ENCODE data around the gene CLEC1A.

Gene CLEC1A

DNA sequence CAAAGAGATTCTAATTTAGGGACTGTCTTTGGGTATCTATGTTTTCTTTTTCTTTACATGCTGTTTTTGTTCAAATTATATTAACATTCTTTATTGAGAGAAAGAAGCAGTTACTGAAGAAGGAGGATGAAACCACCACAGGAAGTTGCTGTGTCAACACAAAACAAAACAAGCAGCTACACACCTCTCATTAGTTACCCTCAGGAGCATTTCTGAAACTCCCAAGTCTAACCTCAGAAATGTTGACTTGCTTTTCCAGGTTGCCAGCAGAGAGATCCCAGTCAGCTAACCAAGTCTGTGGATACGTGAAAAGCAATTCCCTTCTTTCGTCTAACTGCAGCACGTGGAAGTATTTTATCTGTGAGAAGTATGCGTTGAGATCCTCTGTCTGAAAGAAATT lies 33.5 kb downstream of the CLEC1A start:
- Histone ChIP-seq H3K36me3 (ENCODE audit: control insufficient read depth, insufficient read depth, low read length) (no peaks in the 10 kb centered on the region), H3K4me2 (ENCODE audit: low read length) (no peak overlapping the region), H3K56ac (ENCODE audit: low read length) (no peak overlapping the region), H3K23ac (ENCODE audit: low read length) (no peak overlapping the region), H3K27ac (ENCODE audit: low read depth, low read length) (no peak overlapping the region), H4K5ac (ENCODE audit: low read length) (no peak overlapping the region), H3K4ac (ENCODE audit: low read depth, low read length) (no peak overlapping the region), H2AK5ac (ENCODE audit: low read length) (no peak overlapping the region), H3K79me2 (ENCODE audit: control insufficient read depth, insufficient read depth, low read length) (no peaks in the 10 kb centered on the region), H3K4me1 (ENCODE audit: control insufficient read depth, low read depth, low read length) (no peaks in the 10 kb centered on the region), H3K27me3 (ENCODE audit: insufficient read depth, low read length, poor library complexity) (no peaks in the 10 kb centered on the region), H2BK15ac (replicated peaks; ENCODE audit: low read depth) (no peak overlapping the region), H3K9ac (ENCODE audit: low read length) (no peak overlapping the region), H3K4me3 (ENCODE audit: low read length) (no peak overlapping the region), H3K18ac (ENCODE audit: low read length) (no peak overlapping the region), H4K8ac (ENCODE audit: low read depth, low read length) (no peak overlapping the region), H2BK5ac (ENCODE audit: low read length) (no peak overlapping the region), H2BK120ac (ENCODE audit: low read depth, low read length) (no peak overlapping the region), H3K79me1 (ENCODE audit: low read length) (no peaks in the 10 kb centered on the region)
- no CpG with 5 or more reads among the region's 4 CpGs for WGBS (ENCODE audit: extremely low coverage, insufficient coverage, low lambda C conversion rate)
- DNase-seq: no peak

DNA sequence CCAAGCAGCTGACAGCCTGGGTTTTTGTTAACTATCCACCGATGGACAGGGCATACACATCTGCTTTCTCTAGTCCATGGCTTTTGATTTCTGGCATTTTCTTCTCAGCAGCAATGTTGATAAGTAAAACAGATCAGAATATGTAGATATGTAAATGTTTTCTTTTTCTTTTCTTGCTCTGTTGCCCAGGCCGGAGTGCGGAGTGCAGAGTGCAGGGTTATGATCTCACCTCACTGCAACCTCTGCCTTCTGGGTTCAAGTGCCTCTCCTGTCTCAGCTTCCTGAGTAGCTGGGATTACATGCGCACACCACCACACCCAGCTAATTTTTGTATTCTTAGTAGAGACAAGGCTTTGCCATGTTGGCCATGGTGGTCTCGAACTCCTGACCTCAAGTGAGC lies 40.4 kb downstream of the CLEC1A start:
- Histone ChIP-seq H2BK15ac (replicated peaks; ENCODE audit: low read depth) (no peak overlapping the region), H3K23ac (ENCODE audit: low read length) (no peak overlapping the region), H4K8ac (ENCODE audit: low read depth, low read length) (no peak overlapping the region), H3K18ac (ENCODE audit: low read length) (no peak overlapping the region), H3K79me2 (ENCODE audit: control insufficient read depth, insufficient read depth, low read length) (no peaks in the 10 kb centered on the region), H2AK5ac (ENCODE audit: low read length) (no peak overlapping the region), H4K5ac (ENCODE audit: low read length) (no peak overlapping the region), H2BK120ac (ENCODE audit: low read depth, low read length) (no peak overlapping the region), H2BK5ac (ENCODE audit: low read length) (no peak overlapping the region), H3K4me1 (ENCODE audit: control insufficient read depth, low read depth, low read length) (no peaks in the 10 kb centered on the region), H3K27ac (ENCODE audit: low read depth, low read length) (no peak overlapping the region), H3K4ac (ENCODE audit: low read depth, low read length) (no peak overlapping the region), H3K56ac (ENCODE audit: low read length) (no peak overlapping the region), H3K4me2 (ENCODE audit: low read length) (no peak overlapping the region), H3K36me3 (ENCODE audit: control insufficient read depth, insufficient read depth, low read length) (no peaks in the 10 kb centered on the region), H3K4me3 (ENCODE audit: low read length) (no peak overlapping the region), H3K9ac (ENCODE audit: low read length) (no peak overlapping the region), H3K79me1 (ENCODE audit: low read length) (no peaks in the 10 kb centered on the region), H3K27me3 (ENCODE audit: insufficient read depth, low read length, poor library complexity) (no peaks in the 10 kb centered on the region)
- no CpG with 5 or more reads among the region's 5 CpGs for WGBS (ENCODE audit: extremely low coverage, insufficient coverage, low lambda C conversion rate)
- DNase-seq: no peak

DNA sequence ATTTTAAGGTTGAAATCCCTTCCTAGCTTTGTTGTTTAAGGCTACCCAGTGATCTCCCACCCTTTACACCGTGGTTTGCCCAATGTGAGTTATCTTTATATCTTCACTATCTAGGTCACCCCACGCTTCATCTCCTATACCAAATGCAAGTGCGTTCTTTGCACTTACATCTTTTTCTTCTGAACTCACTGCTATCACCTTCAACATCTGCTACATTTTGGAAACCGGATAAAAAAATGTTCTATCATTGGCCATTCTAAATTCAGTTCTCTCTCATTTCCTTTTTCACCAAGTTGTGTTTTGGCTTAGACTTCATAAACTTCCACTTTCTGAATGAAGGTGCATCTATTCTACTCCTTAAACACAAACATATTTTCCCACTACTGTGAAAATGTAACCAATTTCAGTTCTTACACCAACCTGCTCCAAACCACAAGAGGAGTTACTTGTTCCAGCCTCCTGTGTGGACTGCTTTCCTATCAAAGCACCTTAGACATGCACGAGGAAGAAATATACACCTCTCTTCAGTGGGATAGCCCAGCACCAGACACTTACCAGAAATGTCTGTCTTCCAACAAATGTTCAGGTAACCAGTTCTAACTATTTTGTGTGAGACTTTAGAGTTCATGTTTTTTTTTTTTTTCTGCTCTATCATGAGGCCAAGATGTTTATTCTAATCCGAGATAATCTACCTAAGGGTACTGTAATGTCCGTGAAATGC lies 46.4 kb downstream of the CLEC1A start:
- H2BK15ac ChIP-seq (replicated peaks; ENCODE audit: low read depth): no peak overlapping the region
- no peak overlapping the region for H2BK5ac ChIP-seq (ENCODE audit: low read length)
- WGBS (ENCODE audit: extremely low coverage, insufficient coverage, low lambda C conversion rate): 100% methylated on average over 1 of the region's 7 CpGs
- H4K8ac ChIP-seq (ENCODE audit: low read depth, low read length): no peak overlapping the region
- H3K27me3 ChIP-seq (ENCODE audit: insufficient read depth, low read length, poor library complexity): no peaks in the 10 kb centered on the region
- H3K4me2 ChIP-seq (ENCODE audit: low read length): no peak overlapping the region
- H3K18ac ChIP-seq (ENCODE audit: low read length): no peak overlapping the region
- no peak for DNase-seq
- no peak overlapping the region for H3K27ac ChIP-seq (ENCODE audit: low read depth, low read length)
- H3K4me1 ChIP-seq (ENCODE audit: control insufficient read depth, low read depth, low read length): no peaks in the 10 kb centered on the region
- no peak overlapping the region for H2AK5ac ChIP-seq (ENCODE audit: low read length)
- no peak overlapping the region for H4K5ac ChIP-seq (ENCODE audit: low read length)
- H3K4ac ChIP-seq (ENCODE audit: low read depth, low read length): no peak overlapping the region
- H3K23ac ChIP-seq (ENCODE audit: low read length): no peak overlapping the region
- H3K4me3 ChIP-seq (ENCODE audit: low read length): no peak overlapping the region
- no peaks in the 10 kb centered on the region for H3K36me3 ChIP-seq (ENCODE audit: control insufficient read depth, insufficient read depth, low read length)
- H3K56ac ChIP-seq (ENCODE audit: low read length): no peak overlapping the region
- H3K79me2 ChIP-seq (ENCODE audit: control insufficient read depth, insufficient read depth, low read length): no peaks in the 10 kb centered on the region
- H3K9ac ChIP-seq (ENCODE audit: low read length): no peak overlapping the region
- H3K79me1 ChIP-seq (ENCODE audit: low read length): no peaks in the 10 kb centered on the region
- no peak overlapping the region for H2BK120ac ChIP-seq (ENCODE audit: low read depth, low read length)

DNA sequence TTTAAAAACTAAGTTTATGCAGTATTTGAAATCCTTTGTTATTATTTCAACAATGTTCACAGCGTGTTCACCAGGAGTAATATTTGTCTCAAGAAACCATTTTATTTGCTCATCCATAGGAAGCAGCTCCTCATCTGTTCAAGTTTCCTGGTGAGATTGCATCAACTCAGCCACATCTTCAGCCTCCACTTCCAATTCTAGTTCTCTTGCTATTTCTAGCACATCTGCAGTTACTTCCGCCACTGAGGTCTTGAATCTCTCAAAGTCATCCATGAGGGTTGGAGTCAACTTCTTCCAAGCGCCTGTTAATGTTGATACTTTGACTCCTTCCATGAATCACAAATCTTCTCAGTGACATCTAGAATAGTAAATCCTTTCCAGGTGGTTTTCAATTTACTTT lies 50.3 kb downstream of the CLEC1A start:
- no peak overlapping the region for H3K4me3 ChIP-seq (ENCODE audit: low read length)
- no peak overlapping the region for H2BK5ac ChIP-seq (ENCODE audit: low read length)
- no peak overlapping the region for H2BK15ac ChIP-seq (replicated peaks; ENCODE audit: low read depth)
- no peak overlapping the region for H2BK120ac ChIP-seq (ENCODE audit: low read depth, low read length)
- WGBS (ENCODE audit: extremely low coverage, insufficient coverage, low lambda C conversion rate): no CpG with 5 or more reads among the region's 3 CpGs
- no peak overlapping the region for H3K56ac ChIP-seq (ENCODE audit: low read length)
- no peaks in the 10 kb centered on the region for H3K4me1 ChIP-seq (ENCODE audit: control insufficient read depth, low read depth, low read length)
- H3K27ac ChIP-seq (ENCODE audit: low read depth, low read length): no peak overlapping the region
- no peak overlapping the region for H3K18ac ChIP-seq (ENCODE audit: low read length)
- H2AK5ac ChIP-seq (ENCODE audit: low read length): no peak overlapping the region
- no peak overlapping the region for H4K5ac ChIP-seq (ENCODE audit: low read length)
- no peak overlapping the region for H3K4ac ChIP-seq (ENCODE audit: low read depth, low read length)
- H3K79me1 ChIP-seq (ENCODE audit: low read length): no peaks in the 10 kb centered on the region
- no peak overlapping the region for H4K8ac ChIP-seq (ENCODE audit: low read depth, low read length)
- H3K36me3 ChIP-seq (ENCODE audit: control insufficient read depth, insufficient read depth, low read length): no peaks in the 10 kb centered on the region
- no peaks in the 10 kb centered on the region for H3K27me3 ChIP-seq (ENCODE audit: insufficient read depth, low read length, poor library complexity)
- H3K23ac ChIP-seq (ENCODE audit: low read length): no peak overlapping the region
- H3K4me2 ChIP-seq (ENCODE audit: low read length): no peak overlapping the region
- H3K9ac ChIP-seq (ENCODE audit: low read length): no peak overlapping the region
- no peaks in the 10 kb centered on the region for H3K79me2 ChIP-seq (ENCODE audit: control insufficient read depth, insufficient read depth, low read length)
- DNase-seq: no peak

DNA sequence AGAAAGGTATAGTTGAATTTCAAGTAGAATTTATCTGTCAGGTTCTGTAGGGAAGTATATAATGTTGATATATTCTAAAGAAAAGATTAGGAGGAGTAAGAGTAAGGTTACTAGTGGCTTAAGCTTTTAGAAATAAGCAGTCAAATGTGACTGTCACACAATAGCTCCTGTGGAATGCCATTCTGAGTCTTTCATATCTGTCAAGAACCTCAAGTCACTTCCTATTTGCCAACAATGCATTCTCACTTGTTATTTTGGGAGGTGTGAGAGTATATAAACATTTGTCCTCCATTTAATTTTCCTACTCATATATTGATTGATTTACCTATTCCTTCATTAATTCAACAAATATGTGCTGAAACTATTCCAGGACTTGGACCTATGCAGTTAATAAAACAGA lies 56.6 kb downstream of the CLEC1A start:
- H2BK5ac ChIP-seq (ENCODE audit: low read length): no peak overlapping the region
- no peaks in the 10 kb centered on the region for H3K4me1 ChIP-seq (ENCODE audit: control insufficient read depth, low read depth, low read length)
- no peak overlapping the region for H4K5ac ChIP-seq (ENCODE audit: low read length)
- no peak overlapping the region for H3K4me3 ChIP-seq (ENCODE audit: low read length)
- H3K79me2 ChIP-seq (ENCODE audit: control insufficient read depth, insufficient read depth, low read length): no peaks in the 10 kb centered on the region
- DNase-seq: no peak
- H2AK5ac ChIP-seq (ENCODE audit: low read length): no peak overlapping the region
- H3K36me3 ChIP-seq (ENCODE audit: control insufficient read depth, insufficient read depth, low read length): no peaks in the 10 kb centered on the region
- H3K4me2 ChIP-seq (ENCODE audit: low read length): no peak overlapping the region
- no peak overlapping the region for H3K18ac ChIP-seq (ENCODE audit: low read length)
- H3K23ac ChIP-seq (ENCODE audit: low read length): no peak overlapping the region
- H3K4ac ChIP-seq (ENCODE audit: low read depth, low read length): no peak overlapping the region
- no peak overlapping the region for H2BK15ac ChIP-seq (replicated peaks; ENCODE audit: low read depth)
- H3K56ac ChIP-seq (ENCODE audit: low read length): no peak overlapping the region
- no peaks in the 10 kb centered on the region for H3K27me3 ChIP-seq (ENCODE audit: insufficient read depth, low read length, poor library complexity)
- H3K27ac ChIP-seq (ENCODE audit: low read depth, low read length): no peak overlapping the region
- H3K79me1 ChIP-seq (ENCODE audit: low read length): no peaks in the 10 kb centered on the region
- no peak overlapping the region for H4K8ac ChIP-seq (ENCODE audit: low read depth, low read length)
- H2BK120ac ChIP-seq (ENCODE audit: low read depth, low read length): no peak overlapping the region
- H3K9ac ChIP-seq (ENCODE audit: low read length): no peak overlapping the region
